Astrocyte of the spinal cord (primary cell): Measurements from ENCODE around the gene ZNF236.

Experiments used
- DNase-seq: peaks from one replicate; pipeline ENCODE4 v3.0.0; 2011; ENCODE audit warnings: low read depth, low spot score
- H3K4me3 ChIP-seq: 2 replicates; pipeline ENCODE4 v1.5.1; 2011; ENCODE audit warnings: low read depth, mild to moderate bottlenecking, low read length, moderate library complexity
- CTCF ChIP-seq: IDR thresholded peaks from 2 replicates; pipeline ENCODE4 v1.5.1; 2012; ENCODE audit warnings: low read depth, mild to moderate bottlenecking, low read length, inconsistent platforms
- in situ Hi-C: cut with HindIII; loops from 2 replicates; pipeline ENCODE4 v1.10.0; 2017; ENCODE audit warnings: low sequenced_read_pairs

ZNF236 gene

GRCh38 chr18:76911440-76911839 lies 89.1 kb downstream of the ZNF236 start:
- in situ Hi-C loops, result no loop called here
- TF ChIP-seq CTCF, result no peak
- no peak overlapping the region for H3K4me3 ChIP-seq
- no peak for DNase-seq

- TF ChIP-seq CTCF, result no peak
- H3K4me3 ChIP-seq, result no peak overlapping the region
- in situ Hi-C loops, result no loop called here
- no peak for DNase-seq
These were observed 91.2 kb downstream of the ZNF236 start for GRCh38 chr18:76913583-76913982.

DNA sequence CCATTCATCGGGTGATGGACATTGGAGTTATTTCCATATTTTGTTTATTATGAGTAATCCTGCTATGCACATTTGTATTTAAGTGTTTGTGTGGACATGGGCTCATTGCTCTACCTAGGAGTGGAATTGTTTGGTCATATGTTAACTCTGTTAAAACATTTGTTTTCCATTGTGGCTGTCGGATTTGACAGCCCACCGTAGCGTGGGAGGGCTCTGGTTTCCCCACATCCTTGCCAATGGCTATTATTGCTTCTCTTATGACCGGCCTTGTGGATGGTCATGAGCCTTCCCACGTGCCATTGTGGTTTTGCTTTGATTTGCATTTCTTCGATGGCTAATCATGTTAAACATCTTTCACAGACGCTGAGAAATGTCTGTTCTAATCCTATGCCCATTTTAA lies 92.0 kb downstream of the ZNF236 start:
- in situ Hi-C loops, result no loop called here
- no peak for DNase-seq
- H3K4me3 ChIP-seq, result no peak overlapping the region
- TF ChIP-seq CTCF, result no peak

DNA sequence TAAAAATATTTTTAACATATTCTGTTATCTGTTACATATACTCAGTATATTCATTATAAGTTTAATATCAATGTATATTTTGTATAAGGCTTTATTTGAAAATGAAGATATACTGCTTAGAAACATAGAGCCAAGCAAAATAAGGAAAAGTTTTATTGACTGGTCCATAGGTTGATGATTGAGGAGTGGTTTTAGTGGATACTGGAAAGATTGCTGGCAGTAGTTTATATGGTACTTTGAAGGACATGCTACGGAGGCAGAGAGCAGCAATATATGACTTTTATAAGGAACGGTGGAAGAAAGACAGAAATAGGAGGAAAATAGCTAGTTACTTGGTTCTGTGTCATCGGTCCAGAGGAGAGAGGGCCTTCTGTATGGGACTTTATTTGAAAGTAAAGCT lies 92.4 kb downstream of the ZNF236 start:
- in situ Hi-C loops, result no loop called here
- no peak overlapping the region for H3K4me3 ChIP-seq
- no peak for DNase-seq
- TF ChIP-seq CTCF, result no peak

DNA sequence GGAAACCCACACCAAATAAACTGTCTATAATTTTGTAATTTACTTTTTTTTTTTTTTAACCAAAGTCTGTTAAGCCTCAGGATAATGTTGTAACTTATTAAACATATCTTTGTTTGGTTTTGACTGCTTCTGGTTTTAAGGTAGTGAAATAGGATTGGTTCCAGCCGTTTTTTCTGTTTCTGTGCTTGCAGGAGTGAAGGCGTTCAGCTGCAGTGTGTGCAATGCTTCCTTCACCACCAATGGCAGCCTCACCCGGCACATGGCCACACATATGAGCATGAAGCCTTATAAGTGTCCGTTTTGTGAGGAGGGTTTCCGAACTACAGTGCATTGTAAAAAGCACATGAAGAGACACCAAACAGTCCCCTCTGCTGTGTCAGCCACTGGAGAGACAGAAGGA lies 93.1 kb downstream of the ZNF236 start:
- no peak overlapping the region for H3K4me3 ChIP-seq
- in situ Hi-C loops, result no loop called here
- no peak for DNase-seq
- TF ChIP-seq CTCF, result no peak

DNA sequence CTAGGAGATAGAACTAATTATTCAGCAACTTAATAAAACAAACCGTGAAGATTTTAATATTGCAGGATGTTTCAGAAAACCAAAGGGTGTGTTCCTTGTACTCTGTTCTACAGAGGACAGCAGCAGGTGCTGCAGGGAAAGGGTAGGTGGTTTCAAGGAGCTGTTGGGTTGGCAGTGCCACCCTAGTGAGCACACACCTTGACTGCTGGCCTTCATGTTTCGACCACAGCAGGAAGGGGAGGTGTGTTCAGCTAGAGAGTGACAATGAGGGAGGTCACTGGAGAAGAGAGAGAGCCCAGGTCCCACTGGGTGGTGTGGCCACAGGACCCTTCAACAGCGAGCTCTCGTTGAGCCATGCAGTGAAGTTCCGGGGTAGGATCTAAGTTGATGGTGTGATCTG lies 98.6 kb downstream of the ZNF236 start:
- H3K4me3 ChIP-seq, result no peak overlapping the region
- in situ Hi-C loops, result no loop called here
- TF ChIP-seq CTCF, result no peak
- DNase-seq, result no peak

GRCh38 chr18:76922107-76922506 lies 99.8 kb downstream of the ZNF236 start:
- peak; percentile 70 for TF ChIP-seq CTCF
- DNase-seq, result peak; percentile 43
- in situ Hi-C loops, result no loop called here
- H3K4me3 ChIP-seq, result no peak overlapping the region
